HCT116 (cell line): ENCODE data around the gene GLT6D1. TPM values are rescaled to one million over a fixed set of nuclear protein-coding genes. Genes with fewer than 3 reads are reported as not detected.

Source experiments
- ATAC-seq: fragments of 200-7000 bp; cut with Tn5 transposase; 2 replicates; pipeline ENCODE4 v1.9.1; 2020; ENCODE audit warnings: mild to moderate bottlenecking, moderate library complexity
- BruUV-seq: library from RNA; stranded (reverse); fragments of 400-500 nt; replicated peaks from 2 replicates; lab custom pipeline; 2021; lab: Mats Ljungman, UMichigan
- CTCF ChIA-PET: fragments of 300-600 bp; sonication (Branson Sonifier 250); formaldehyde crosslinking; loops from one replicate; lab custom pipeline; 2021; ENCODE audit warnings: antibody characterized with exemption; lab: Charles Lee
- POLR2A ChIA-PET: fragments of 300-600, 350-600 bp; sonication (Branson Sonifier 250); formaldehyde crosslinking; loops from one replicate; lab custom pipeline; 2021; ENCODE audit warnings: antibody characterized with exemption; lab: Charles Lee
- RAD21 ChIA-PET, 2 experiments: fragments of 300-600 bp; sonication (Branson Sonifier 250); formaldehyde crosslinking; loops; one replicate each; lab custom pipeline; 2023; ENCODE audit warnings: low total read pairs in 2 of 2; ENCODE audit not compliant: uncharacterized antibody in 2 of 2, unreplicated experiment in 2 of 2, low non-redundant PET in 1 of 2; lab: Charles Lee
- DNase-seq: peaks from one replicate; pipeline ENCODE4 v3.0.0-alpha.2; 2010; ENCODE audit warnings: low read depth, low spot score
- H2AFZ ChIP-seq: fragments of 200-600 bp; shearing (Covaris generic), sonication (generic); 2 replicates; pipeline ENCODE4 v1.6.1; 2017; ENCODE audit warnings: low read depth, mixed run types, mixed read lengths, antibody characterized with exemption, low read length; ENCODE audit not compliant: poor library complexity, severe bottlenecking
- H3K27ac ChIP-seq: 2 replicates; pipeline ENCODE4 v1.5.1; 2012; ENCODE audit warnings: low read depth, low read length
- H3K27me3 ChIP-seq: fragments of 200-600 bp; sonication (generic); 2 replicates; pipeline ENCODE4 v1.6.1; 2016; ENCODE audit warnings: mixed run types, low read length, mixed read lengths; ENCODE audit not compliant: insufficient read depth
- H3K36me3 ChIP-seq, 2 experiments: fragments of 200-500 bp in 1 of 2; fragments of 200-600 bp in 1 of 2; sonication (Bioruptor generic) in 1 of 2; sonication (generic) in 1 of 2; 2 replicates each; pipeline versions ENCODE4 v1.5.1 to v1.6.1; 2014 to 2016; ENCODE audit warnings: low read length in 2 of 2, inconsistent platforms in 1 of 2, mixed read lengths in 1 of 2, mixed run types in 1 of 2; ENCODE audit not compliant: insufficient read depth in 2 of 2, control insufficient read depth in 1 of 2
- H3K4me1 ChIP-seq, 2 experiments: fragments of 200-600 bp in 1 of 2; sonication (generic) in 1 of 2; 2 replicates each; pipeline versions ENCODE4 v1.5.1 to v1.6.1; 2012 to 2017; ENCODE audit warnings: low read length in 2 of 2, inconsistent platforms in 1 of 2, mild to moderate bottlenecking in 1 of 2, mixed read lengths in 1 of 2, mixed run types in 1 of 2, moderate library complexity in 1 of 2; ENCODE audit not compliant: insufficient read depth in 2 of 2, control insufficient read depth in 1 of 2
- H3K4me2 ChIP-seq: fragments of 200-600 bp; sonication (generic); 2 replicates; pipeline ENCODE4 v1.6.1; 2017; ENCODE audit warnings: mixed run types, low read length, mixed read lengths
- H3K4me3 ChIP-seq, 2 experiments: fragments of 200-600 bp in 1 of 2; sonication (generic) in 1 of 2; replicated peaks in 1 of 2; 2 replicates each; pipeline ENCODE4 v1.5.1; 2011 to 2016; ENCODE audit warnings: low read length in 2 of 2, control low read depth in 1 of 2, low read depth in 1 of 2, mild to moderate bottlenecking in 1 of 2, mixed read lengths in 1 of 2, mixed run types in 1 of 2
- H3K79me2 ChIP-seq: fragments of 200-600 bp; sonication (generic); 2 replicates; pipeline ENCODE4 v1.6.1; 2017; ENCODE audit warnings: mild to moderate bottlenecking, mixed run types, low read length, moderate library complexity, mixed read lengths; ENCODE audit not compliant: insufficient read depth
- H3K9ac ChIP-seq: fragments of 200-600 bp; sonication (generic); 2 replicates; pipeline ENCODE4 v1.6.1; 2016; ENCODE audit warnings: low read length, mixed read lengths
- H3K9me2 ChIP-seq: fragments of 200-600 bp; sonication (generic), shearing (Covaris generic); 2 replicates; pipeline ENCODE4 v1.6.1; 2017; ENCODE audit warnings: mixed run types, mild to moderate bottlenecking, moderate library complexity; ENCODE audit not compliant: insufficient read depth
- H3K9me3 ChIP-seq, 2 experiments: fragments of 200-500 bp in 1 of 2; fragments of 200-600 bp in 1 of 2; sonication (Bioruptor generic) in 1 of 2; sonication (generic) in 1 of 2; 2 replicates each; pipeline ENCODE4 v1.6.1; 2014 to 2017; ENCODE audit warnings: low read length in 2 of 2, mixed read lengths in 2 of 2, inconsistent platforms in 1 of 2, low read depth in 1 of 2, mild to moderate bottlenecking in 1 of 2, mixed run types in 1 of 2, moderate library complexity in 1 of 2; ENCODE audit not compliant: control insufficient read depth in 1 of 2, insufficient read depth in 1 of 2
- H4K20me1 ChIP-seq: fragments of 200-600 bp; sonication (generic), shearing (Covaris generic); 2 replicates; pipeline ENCODE4 v1.6.1; 2017; ENCODE audit warnings: mixed run types, mild to moderate bottlenecking, moderate library complexity; ENCODE audit not compliant: insufficient read depth
- EGR1 ChIP-seq: IDR thresholded peaks from 2 replicates; pipeline ENCODE4 v1.6.1; 2012; ENCODE audit warnings: low read depth
- EZH2phosphoT487 ChIP-seq: fragments of 200-600 bp; IDR thresholded peaks from 2 replicates; pipeline ENCODE4 v1.6.1; 2018; ENCODE audit warnings: antibody characterized with exemption, borderline replicate concordance
- POLR2A ChIP-seq: IDR thresholded peaks from 2 replicates; pipeline ENCODE4 v1.7.0; 2011; ENCODE audit warnings: borderline replicate concordance; ENCODE audit not compliant: insufficient read depth, insufficient read length; ENCODE audit errors: extremely low read depth
- POLR2AphosphoS5 ChIP-seq: IDR thresholded peaks from 2 replicates; pipeline ENCODE4 v1.6.1; 2011; ENCODE audit warnings: mild to moderate bottlenecking, low read depth, low read length, moderate library complexity
- SRF ChIP-seq: IDR thresholded peaks from 2 replicates; pipeline ENCODE4 v1.6.1; 2012; ENCODE audit warnings: low read depth
- TCF7L2 ChIP-seq: IDR thresholded peaks from 2 replicates; pipeline ENCODE4 v1.7.0; 2011; ENCODE audit warnings: borderline replicate concordance, inconsistent platforms; ENCODE audit not compliant: insufficient read depth, insufficient read length; ENCODE audit errors: extremely low read depth
- ZBTB33 ChIP-seq: IDR thresholded peaks from 2 replicates; pipeline ENCODE4 v1.6.1; 2011; ENCODE audit warnings: mild to moderate bottlenecking, low read length, moderate library complexity; ENCODE audit not compliant: insufficient replicate concordance; ENCODE audit errors: extremely low read depth
- ZFX ChIP-seq: fragments of 450-650 bp; IDR thresholded peaks from 2 replicates; pipeline ENCODE4 v1.6.1; 2017
- intact Hi-C: fragments of 100-400 bp; cut with micrococcal nuclease; formaldehyde crosslinking; loops from 2 replicates; pipeline ENCODE4 v1.10.0; 2022
- total RNA-seq: library from RNA; stranded (reverse); gene quantifications from one replicate; pipeline ENCODE4 v1.2.1, GENCODE V29; 2021; ENCODE audit not compliant: unreplicated experiment

The GLT6D1 gene
- total RNA-seq, 1 experiment from 2014 or later = not detected

DNA sequence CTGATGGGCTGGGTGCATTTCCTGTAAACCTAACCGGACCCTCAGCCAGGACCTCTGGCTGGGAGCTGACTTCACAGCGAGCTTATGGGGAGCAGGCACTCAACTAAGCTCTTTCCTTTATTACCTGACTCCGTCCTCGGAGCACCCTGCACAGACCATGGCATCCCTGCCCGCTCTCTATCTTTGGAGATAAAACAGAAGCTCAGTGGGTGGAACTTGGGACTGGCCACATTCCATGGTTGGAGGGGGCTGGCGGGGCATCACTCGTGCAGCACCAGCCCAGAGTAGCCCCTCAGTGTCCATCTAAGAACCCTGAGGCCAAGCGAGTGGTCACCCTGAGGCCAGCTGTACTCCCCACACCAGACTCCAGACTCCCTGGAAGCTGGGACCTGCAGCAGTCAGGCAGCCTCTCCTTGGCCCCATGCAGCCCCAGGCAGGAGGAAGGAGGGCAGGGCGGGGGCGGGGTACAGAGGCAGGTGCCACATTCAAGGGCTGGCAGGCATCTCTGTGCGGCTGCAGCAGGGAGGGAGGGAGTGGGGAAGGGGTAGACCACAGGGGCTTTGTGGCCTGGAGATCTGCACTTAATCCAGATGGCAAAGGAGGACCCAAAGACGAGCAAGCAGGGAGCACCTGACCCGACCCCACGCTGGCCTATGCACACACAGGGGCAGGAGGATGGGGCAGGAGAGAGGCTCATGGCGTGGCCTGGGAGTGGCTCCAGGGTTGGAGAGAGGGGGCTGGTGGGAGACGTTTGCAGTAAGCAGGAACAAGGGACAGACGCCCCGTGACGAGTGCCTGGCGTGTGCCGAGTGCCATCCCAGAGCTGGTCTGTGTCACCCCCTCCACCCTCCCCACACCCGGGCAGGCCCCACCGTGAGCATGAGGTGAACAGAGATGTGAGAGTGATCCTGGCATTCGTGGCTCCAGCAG lies 26.1 kb downstream of the GLT6D1 start:
- H3K27me3 ChIP-seq = no peaks in the 10 kb centered on the region
- no peak for TF ChIP-seq ZFX
- no peak for TF ChIP-seq POLR2A
- TF ChIP-seq SRF = no peak
- no peak for TF ChIP-seq TCF7L2
- TF ChIP-seq POLR2AphosphoS5 = no peak
- TF ChIP-seq ZBTB33 = no peak
- no peak for TF ChIP-seq EZH2phosphoT487
- no peak for TF ChIP-seq EGR1

More for the DNA sequence above, 26.1 kb downstream of the GLT6D1 start:
- no peak for DNase-seq
- CTCF ChIA-PET = interaction anchor here (0.8 kb wide), 1 partner anchor 10 kb away, joined by 3 read pairs; no protein-coding TSS in a partner anchor
- Histone ChIP-seq H3K4me2 (no peak overlapping the region), H3K9me2 (no peaks in the 10 kb centered on the region), H3K36me3 (no peaks in the 10 kb centered on the region), H3K79me2 (no peaks in the 10 kb centered on the region), H3K4me3 (no peak overlapping the region), H3K27ac (no peak overlapping the region), H3K9me3 (no peaks in the 10 kb centered on the region), H4K20me1 (no peaks in the 10 kb centered on the region), H3K4me1 (no peaks in the 10 kb centered on the region), H2AFZ (no peak overlapping the region), H3K9ac (no peak overlapping the region)
- no TSS peak for BruUV-seq
- POLR2A ChIA-PET = no interaction called here
- intact Hi-C loops = no loop called here
- RAD21 ChIA-PET = no interaction called here
- ATAC-seq = no peak
